GM12878 (cell line): Measurements from ENCODE around the gene LIM2. TPM values are rescaled to one million over a fixed set of nuclear protein-coding genes. Genes with fewer than 3 reads are reported as not detected.

Source experiments
- ASH2L ChIP-seq: fragments of 300-600, 200-600 bp; sonication (generic); IDR thresholded peaks from 2 replicates; pipeline ENCODE4 v1.6.1; 2017; ENCODE audit warnings: low read depth, mild to moderate bottlenecking, borderline replicate concordance
- BRCA1 ChIP-seq: IDR thresholded peaks from 2 replicates; pipeline ENCODE4 v1.6.1; 2011; ENCODE audit warnings: low read depth, low read length, improper control_type of control experiment
- CBX3 ChIP-seq: fragments of 200-600 bp; sonication (generic); IDR thresholded peaks from 2 replicates; pipeline ENCODE4 v1.6.1; 2016; ENCODE audit warnings: low read depth, borderline replicate concordance
- CHD4 ChIP-seq: fragments of 200-600 bp; sonication (generic); IDR thresholded peaks from 2 replicates; pipeline ENCODE4 v1.6.1; 2016; ENCODE audit warnings: mild to moderate bottlenecking
- GATAD2B ChIP-seq: fragments of 450-650 bp; conservative IDR thresholded peaks from 2 replicates; pipeline ENCODE4 v1.6.1; 2017; ENCODE audit warnings: low read depth, mild to moderate bottlenecking, moderate library complexity
- HCFC1 ChIP-seq: fragments of 150-350 bp; IDR thresholded peaks from 2 replicates; pipeline ENCODE4 v1.6.1; 2014; ENCODE audit warnings: low read length
- HDGF ChIP-seq: fragments of 450-650 bp; IDR thresholded peaks from 2 replicates; pipeline ENCODE4 v1.6.1; 2016; ENCODE audit warnings: antibody characterized with exemption
- MEF2B ChIP-seq: fragments of 450-650 bp; IDR thresholded peaks from 2 replicates; pipeline ENCODE4 v1.6.1; 2018; ENCODE audit warnings: mild to moderate bottlenecking, moderate library complexity; ENCODE audit not compliant: partially characterized antibody, poor library complexity, severe bottlenecking
- MXI1 ChIP-seq: fragments of 150-350 bp; IDR thresholded peaks from 2 replicates; pipeline ENCODE4 v1.6.1; 2011; ENCODE audit warnings: low read depth, mild to moderate bottlenecking, inconsistent platforms, low read length, improper control_type of control experiment
- NR2F1 ChIP-seq: fragments of 450-650 bp; conservative IDR thresholded peaks from 2 replicates; pipeline ENCODE4 v1.6.1; 2017; ENCODE audit warnings: mild to moderate bottlenecking
- RAD51 ChIP-seq: fragments of 450-650 bp; IDR thresholded peaks from 2 replicates; pipeline ENCODE4 v1.6.1; 2016; ENCODE audit warnings: moderate library complexity, mild to moderate bottlenecking, inconsistent platforms
- RB1 ChIP-seq: fragments of 450-650 bp; formaldehyde crosslinking; IDR thresholded peaks from 2 replicates; pipeline ENCODE4 v1.6.1; 2017; ENCODE audit warnings: mild to moderate bottlenecking, borderline replicate concordance
- STAT1 ChIP-seq: fragments of 450-650 bp; conservative IDR thresholded peaks from 2 replicates; pipeline ENCODE4 v1.6.1; 2014; ENCODE audit warnings: antibody characterized with exemption, mild to moderate bottlenecking
- STAT3 ChIP-seq: IDR thresholded peaks from 2 replicates; pipeline ENCODE4 v1.6.1; 2011; ENCODE audit warnings: low read depth, low read length, improper control_type of control experiment
- ZNF207 ChIP-seq: fragments of 450-650 bp; IDR thresholded peaks from 2 replicates; pipeline ENCODE4 v1.6.1; 2014; ENCODE audit warnings: antibody characterized with exemption, mild to moderate bottlenecking, borderline replicate concordance
- ZNF274 ChIP-seq: IDR thresholded peaks from one replicate; pipeline ENCODE4 v1.8.0; 2011; ENCODE audit not compliant: insufficient read length, insufficient read depth
- ZSCAN29 ChIP-seq: fragments of 450-650 bp; IDR thresholded peaks from 2 replicates; pipeline ENCODE4 v1.6.1; 2017; ENCODE audit warnings: mild to moderate bottlenecking, moderate library complexity
- polyA plus RNA-seq, 11 experiments: library from polyadenylated mRNA; depleted of rRNA in 4 of 11; unstranded in 6 of 11; stranded (reverse) in 5 of 11; fragments of >200 nt; fragmentation: Nextera tagmentation in 4 of 11; fragmentation: Illumina TruSeq in 1 of 11; extraction: Ambion mirVana in 4 of 11; extraction: Trizol in 1 of 11; gene quantifications; 1 replicate in 1 of 11; 2 replicates in 10 of 11; pipeline versions ENCODE4 v1.2.1 to v1.2.3, GENCODE V29; 2011 to 2016; ENCODE audit warnings: inconsistent platforms in 2 of 11, missing spikeins in 2 of 11, low read depth in 1 of 11
- total RNA-seq, 4 experiments: library from RNA; depleted of rRNA in 3 of 4; stranded (reverse); fragments of >200 nt in 3 of 4; fragmentation: Illumina TruSeq in 1 of 4; extraction: Trizol in 1 of 4; gene quantifications; 2 replicates each; pipeline versions ENCODE4 v1.2.1 to v1.2.3, GENCODE V29; 2013 to 2021
- TF ChIP-seq, protein P1 (sequence below): fragments of 450-650 bp; IDR thresholded peaks from 2 replicates; pipeline ENCODE4 v1.6.1; 2016; ENCODE audit warnings: mild to moderate bottlenecking
- TF ChIP-seq, protein P2 (sequence below): IDR thresholded peaks from 2 replicates; pipeline ENCODE4 v1.6.1; 2011; ENCODE audit warnings: borderline replicate concordance, low read depth, mild to moderate bottlenecking, moderate library complexity, low read length; ENCODE audit not compliant: insufficient read depth, poor library complexity, severe bottlenecking
- TF ChIP-seq, protein P3 (sequence below): fragments of 450-650 bp; IDR thresholded peaks from 2 replicates; pipeline ENCODE4 v1.6.1; 2017; ENCODE audit warnings: mild to moderate bottlenecking, moderate library complexity
- TF ChIP-seq, protein P4 (sequence below): IDR thresholded peaks from 2 replicates; pipeline ENCODE4 v1.6.1; 2012; ENCODE audit warnings: mild to moderate bottlenecking, low read depth, low read length

Gene LIM2
- total and polyA plus RNA-seq, 10 of the 15 experiments (the other 5 are each of a cell fraction or from before 2014, with no cell fraction given), result not detected

DNA sequence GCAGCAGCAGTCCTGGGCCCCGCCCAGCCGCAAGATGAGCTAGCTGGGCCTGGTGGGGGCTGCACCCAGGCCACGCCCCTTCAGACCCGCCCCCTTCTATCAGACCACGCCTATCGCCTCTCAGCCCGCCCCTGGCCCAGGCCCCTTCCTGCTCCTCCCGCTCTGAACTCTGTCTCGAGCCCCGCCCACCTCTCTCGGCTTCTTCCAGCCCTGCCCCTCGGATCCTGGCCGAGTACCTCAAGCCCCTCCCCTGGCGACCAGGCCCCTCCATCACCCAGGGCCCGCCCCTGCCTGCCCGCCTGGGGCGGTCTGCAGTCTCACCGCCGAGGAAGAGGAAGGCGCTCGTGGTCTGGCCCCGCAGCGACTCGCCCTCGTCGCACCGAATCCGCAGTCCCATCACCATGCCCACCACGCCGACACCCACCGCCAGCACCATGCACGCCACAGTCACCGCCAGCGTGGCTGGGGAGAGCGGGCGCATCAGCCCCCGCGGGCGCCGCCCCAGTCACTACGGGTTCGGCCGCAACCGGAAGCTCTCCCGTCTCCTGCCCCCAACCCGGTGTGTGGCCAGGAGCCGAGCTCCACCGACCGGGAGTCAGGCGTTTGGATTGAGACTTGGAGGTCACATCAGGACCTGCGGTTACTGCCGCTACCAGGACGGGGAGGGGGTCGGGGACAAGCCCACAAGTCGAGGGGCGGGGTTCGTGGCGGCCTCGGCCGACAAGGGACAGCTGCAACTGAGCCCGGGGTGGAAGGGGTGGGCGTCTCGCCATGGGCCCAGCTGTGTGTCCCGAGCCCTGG, 20.0 kb downstream of the LIM2 start (continued):
- TF ChIP-seq, protein P1, sequence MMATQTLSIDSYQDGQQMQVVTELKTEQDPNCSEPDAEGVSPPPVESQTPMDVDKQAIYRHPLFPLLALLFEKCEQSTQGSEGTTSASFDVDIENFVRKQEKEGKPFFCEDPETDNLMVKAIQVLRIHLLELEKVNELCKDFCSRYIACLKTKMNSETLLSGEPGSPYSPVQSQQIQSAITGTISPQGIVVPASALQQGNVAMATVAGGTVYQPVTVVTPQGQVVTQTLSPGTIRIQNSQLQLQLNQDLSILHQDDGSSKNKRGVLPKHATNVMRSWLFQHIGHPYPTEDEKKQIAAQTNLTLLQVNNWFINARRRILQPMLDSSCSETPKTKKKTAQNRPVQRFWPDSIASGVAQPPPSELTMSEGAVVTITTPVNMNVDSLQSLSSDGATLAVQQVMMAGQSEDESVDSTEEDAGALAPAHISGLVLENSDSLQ, result peak; percentile 89
- peak; percentile 87; the same call in 1 of the 2 replicates for TF ChIP-seq GATAD2B
- TF ChIP-seq HDGF, result peak; percentile 100
- TF ChIP-seq, protein P2, sequence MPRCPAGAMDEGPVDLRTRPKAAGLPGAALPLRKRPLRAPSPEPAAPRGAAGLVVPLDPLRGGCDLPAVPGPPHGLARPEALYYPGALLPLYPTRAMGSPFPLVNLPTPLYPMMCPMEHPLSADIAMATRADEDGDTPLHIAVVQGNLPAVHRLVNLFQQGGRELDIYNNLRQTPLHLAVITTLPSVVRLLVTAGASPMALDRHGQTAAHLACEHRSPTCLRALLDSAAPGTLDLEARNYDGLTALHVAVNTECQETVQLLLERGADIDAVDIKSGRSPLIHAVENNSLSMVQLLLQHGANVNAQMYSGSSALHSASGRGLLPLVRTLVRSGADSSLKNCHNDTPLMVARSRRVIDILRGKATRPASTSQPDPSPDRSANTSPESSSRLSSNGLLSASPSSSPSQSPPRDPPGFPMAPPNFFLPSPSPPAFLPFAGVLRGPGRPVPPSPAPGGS, result peak; percentile 15
- TF ChIP-seq, protein P3, sequence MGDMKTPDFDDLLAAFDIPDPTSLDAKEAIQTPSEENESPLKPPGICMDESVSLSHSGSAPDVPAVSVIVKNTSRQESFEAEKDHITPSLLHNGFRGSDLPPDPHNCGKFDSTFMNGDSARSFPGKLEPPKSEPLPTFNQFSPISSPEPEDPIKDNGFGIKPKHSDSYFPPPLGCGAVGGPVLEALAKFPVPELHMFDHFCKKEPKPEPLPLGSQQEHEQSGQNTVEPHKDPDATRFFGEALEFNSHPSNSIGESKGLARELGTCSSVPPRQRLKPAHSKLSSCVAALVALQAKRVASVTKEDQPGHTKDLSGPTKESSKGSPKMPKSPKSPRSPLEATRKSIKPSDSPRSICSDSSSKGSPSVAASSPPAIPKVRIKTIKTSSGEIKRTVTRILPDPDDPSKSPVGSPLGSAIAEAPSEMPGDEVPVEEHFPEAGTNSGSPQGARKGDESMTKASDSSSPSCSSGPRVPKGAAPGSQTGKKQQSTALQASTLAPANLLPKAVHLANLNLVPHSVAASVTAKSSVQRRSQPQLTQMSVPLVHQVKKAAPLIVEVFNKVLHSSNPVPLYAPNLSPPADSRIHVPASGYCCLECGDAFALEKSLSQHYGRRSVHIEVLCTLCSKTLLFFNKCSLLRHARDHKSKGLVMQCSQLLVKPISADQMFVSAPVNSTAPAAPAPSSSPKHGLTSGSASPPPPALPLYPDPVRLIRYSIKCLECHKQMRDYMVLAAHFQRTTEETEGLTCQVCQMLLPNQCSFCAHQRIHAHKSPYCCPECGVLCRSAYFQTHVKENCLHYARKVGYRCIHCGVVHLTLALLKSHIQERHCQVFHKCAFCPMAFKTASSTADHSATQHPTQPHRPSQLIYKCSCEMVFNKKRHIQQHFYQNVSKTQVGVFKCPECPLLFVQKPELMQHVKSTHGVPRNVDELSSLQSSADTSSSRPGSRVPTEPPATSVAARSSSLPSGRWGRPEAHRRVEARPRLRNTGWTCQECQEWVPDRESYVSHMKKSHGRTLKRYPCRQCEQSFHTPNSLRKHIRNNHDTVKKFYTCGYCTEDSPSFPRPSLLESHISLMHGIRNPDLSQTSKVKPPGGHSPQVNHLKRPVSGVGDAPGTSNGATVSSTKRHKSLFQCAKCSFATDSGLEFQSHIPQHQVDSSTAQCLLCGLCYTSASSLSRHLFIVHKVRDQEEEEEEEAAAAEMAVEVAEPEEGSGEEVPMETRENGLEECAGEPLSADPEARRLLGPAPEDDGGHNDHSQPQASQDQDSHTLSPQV, result no peak
- peak; percentile 71 for TF ChIP-seq MXI1
- no peak for TF ChIP-seq ZNF274
- TF ChIP-seq MEF2B, result no peak
- TF ChIP-seq ZSCAN29, result no peak
- TF ChIP-seq RB1, result no peak; the same call in 1 of the 2 replicates
- no peak for TF ChIP-seq STAT1
- TF ChIP-seq BRCA1, result no peak
- no peak for TF ChIP-seq STAT3
- TF ChIP-seq ASH2L, result no peak
- TF ChIP-seq RAD51, result no peak
- TF ChIP-seq, protein P4, sequence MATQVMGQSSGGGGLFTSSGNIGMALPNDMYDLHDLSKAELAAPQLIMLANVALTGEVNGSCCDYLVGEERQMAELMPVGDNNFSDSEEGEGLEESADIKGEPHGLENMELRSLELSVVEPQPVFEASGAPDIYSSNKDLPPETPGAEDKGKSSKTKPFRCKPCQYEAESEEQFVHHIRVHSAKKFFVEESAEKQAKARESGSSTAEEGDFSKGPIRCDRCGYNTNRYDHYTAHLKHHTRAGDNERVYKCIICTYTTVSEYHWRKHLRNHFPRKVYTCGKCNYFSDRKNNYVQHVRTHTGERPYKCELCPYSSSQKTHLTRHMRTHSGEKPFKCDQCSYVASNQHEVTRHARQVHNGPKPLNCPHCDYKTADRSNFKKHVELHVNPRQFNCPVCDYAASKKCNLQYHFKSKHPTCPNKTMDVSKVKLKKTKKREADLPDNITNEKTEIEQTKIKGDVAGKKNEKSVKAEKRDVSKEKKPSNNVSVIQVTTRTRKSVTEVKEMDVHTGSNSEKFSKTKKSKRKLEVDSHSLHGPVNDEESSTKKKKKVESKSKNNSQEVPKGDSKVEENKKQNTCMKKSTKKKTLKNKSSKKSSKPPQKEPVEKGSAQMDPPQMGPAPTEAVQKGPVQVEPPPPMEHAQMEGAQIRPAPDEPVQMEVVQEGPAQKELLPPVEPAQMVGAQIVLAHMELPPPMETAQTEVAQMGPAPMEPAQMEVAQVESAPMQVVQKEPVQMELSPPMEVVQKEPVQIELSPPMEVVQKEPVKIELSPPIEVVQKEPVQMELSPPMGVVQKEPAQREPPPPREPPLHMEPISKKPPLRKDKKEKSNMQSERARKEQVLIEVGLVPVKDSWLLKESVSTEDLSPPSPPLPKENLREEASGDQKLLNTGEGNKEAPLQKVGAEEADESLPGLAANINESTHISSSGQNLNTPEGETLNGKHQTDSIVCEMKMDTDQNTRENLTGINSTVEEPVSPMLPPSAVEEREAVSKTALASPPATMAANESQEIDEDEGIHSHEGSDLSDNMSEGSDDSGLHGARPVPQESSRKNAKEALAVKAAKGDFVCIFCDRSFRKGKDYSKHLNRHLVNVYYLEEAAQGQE, result no peak
- peak; percentile 38 for TF ChIP-seq NR2F1
- no peak for TF ChIP-seq CHD4
- no peak for TF ChIP-seq HCFC1
- TF ChIP-seq ZNF207, result peak; percentile 67; the same call in 1 of the 2 replicates
- no peak for TF ChIP-seq CBX3
